HepG2 (cell line): Measurements from ENCODE around the gene C10orf90. TPM values are rescaled to one million over a fixed set of nuclear protein-coding genes. Genes with fewer than 3 reads are reported as not detected.

ENCODE experiments used
- ATAC-seq: fragments of 200-7000 bp; cut with Tn5 transposase; 3 replicates; pipeline ENCODE4 v1.9.1; 2020; ENCODE audit warnings: mild to moderate bottlenecking, moderate library complexity
- BruUV-seq: library from RNA; stranded (reverse); fragments of 400-500 nt; replicated peaks from 2 replicates; lab custom pipeline; 2021; lab: Mats Ljungman, UMichigan
- CTCF ChIA-PET: fragments of 300-600 bp; formaldehyde crosslinking; extraction: SDS; loops from one replicate; lab custom pipeline; 2021; ENCODE audit warnings: low total read pairs, inconsistent platforms, low intra/inter-chr PET ratio; lab: Yijun Ruan, JAX
- POLR2A ChIA-PET: fragments of 350-600 bp; sonication (Branson Sonifier 250); formaldehyde crosslinking; loops from one replicate; lab custom pipeline; 2020; ENCODE audit warnings: antibody characterized with exemption, inconsistent platforms; lab: Yijun Ruan, JAX
- DNase-seq: peaks from one replicate; pipeline ENCODE4 v3.0.0-alpha.2; 2015; ENCODE audit warnings: low spot score
- FAIRE-seq: peaks from 3 replicates; lab custom pipeline; 2011; peaks lifted over from hg19 to GRCh38; lab: Jason Lieb, UNC
- H2AFZ ChIP-seq: one replicate; pipeline ENCODE4 v1.6.1; 2011; ENCODE audit warnings: low read length, inconsistent platforms
- H3K27ac ChIP-seq: fragments of 300-600 bp; 3 replicates; pipeline ENCODE4 v1.8.0; 2011; ENCODE audit warnings: mixed run types, mild to moderate bottlenecking, mixed read lengths, low read length, inconsistent platforms; ENCODE audit not compliant: insufficient read depth; ENCODE audit errors: extremely low read length
- H3K27me3 ChIP-seq, 2 experiments: fragments of 200-600 bp in 1 of 2; 2 replicates in 1 of 2; 3 replicates in 1 of 2; pipeline versions ENCODE4 v1.6.0 to v1.8.0; 2011; ENCODE audit warnings: low read length in 2 of 2, mild to moderate bottlenecking in 2 of 2, moderate library complexity in 2 of 2, inconsistent platforms in 1 of 2; ENCODE audit not compliant: insufficient read depth in 2 of 2, control insufficient read depth in 1 of 2
- H3K36me3 ChIP-seq, 2 experiments: fragments of 200-600 bp in 1 of 2; replicated peaks in 1 of 2; 2 replicates in 1 of 2; 3 replicates in 1 of 2; pipeline versions ENCODE4 v1.5.1 to v1.8.0; 2011; ENCODE audit warnings: low read length in 2 of 2, inconsistent platforms in 1 of 2; ENCODE audit not compliant: insufficient read depth in 2 of 2, control insufficient read depth in 1 of 2
- H3K4me1 ChIP-seq: 2 replicates; pipeline ENCODE4 v1.5.1; 2012; ENCODE audit warnings: low read length, inconsistent platforms; ENCODE audit not compliant: insufficient read depth
- H3K4me2 ChIP-seq: 2 replicates; pipeline ENCODE4 v1.6.0; 2011; ENCODE audit warnings: low read depth, low read length, inconsistent platforms
- H3K4me3 ChIP-seq, 3 experiments: fragments of 200-600 bp in 1 of 3; sonication (generic), shearing (Covaris generic) in 1 of 3; replicated peaks in 1 of 3; 2 replicates each; pipeline ENCODE4 v1.5.1; 2011 to 2016; ENCODE audit warnings: low read length in 3 of 3, inconsistent platforms in 2 of 3, low read depth in 2 of 3, mild to moderate bottlenecking in 2 of 3, control low read depth in 1 of 3, mixed read lengths in 1 of 3; ENCODE audit not compliant: insufficient read depth in 1 of 3
- H3K79me2 ChIP-seq: one replicate; pipeline ENCODE4 v1.6.1; 2011; ENCODE audit warnings: low read length, inconsistent platforms; ENCODE audit not compliant: insufficient read depth
- H3K9ac ChIP-seq: 2 replicates; pipeline ENCODE4 v1.6.0; 2011; ENCODE audit warnings: mild to moderate bottlenecking, low read depth, low read length, inconsistent platforms; ENCODE audit not compliant: insufficient read depth
- H3K9me3 ChIP-seq: 2 replicates; pipeline ENCODE4 v1.5.1; 2012; ENCODE audit warnings: mild to moderate bottlenecking, low read length
- H4K20me1 ChIP-seq: 2 replicates; pipeline ENCODE4 v1.6.0; 2011; ENCODE audit warnings: inconsistent platforms, mild to moderate bottlenecking, low read length, moderate library complexity; ENCODE audit not compliant: insufficient read depth
- CCDC6 ChIP-seq: sonication (generic); formaldehyde crosslinking; IDR thresholded peaks from 2 replicates; pipeline ENCODE4 v1.8.1; 2022; ENCODE audit warnings: mild to moderate bottlenecking, missing genetic modification reagents, moderate library complexity
- FOXA1 ChIP-seq, 2 experiments: fragments of 450-650 bp in 1 of 2; sonication (generic) in 1 of 2; formaldehyde crosslinking in 1 of 2; IDR thresholded peaks; 2 replicates each; pipeline versions ENCODE4 v1.4.0 to v1.6.1; 2016 to 2020; ENCODE audit warnings: missing genetic modification reagents in 1 of 2
- HNRNPK ChIP-seq: fragments of 200-400 bp; formaldehyde crosslinking; IDR thresholded peaks from 2 replicates; pipeline ENCODE4 v1.6.1; 2018; ENCODE audit warnings: low read length, low read depth, moderate library complexity, mild to moderate bottlenecking; ENCODE audit not compliant: poor library complexity, severe bottlenecking
- NR3C1 ChIP-seq: sonication (generic); formaldehyde crosslinking; IDR thresholded peaks from 2 replicates; pipeline ENCODE4 v1.4.0; 2020; ENCODE audit warnings: missing genetic modification reagents
- PTBP1 ChIP-seq: fragments of 200-400 bp; formaldehyde crosslinking; IDR thresholded peaks from 2 replicates; pipeline ENCODE4 v1.6.1; 2018; ENCODE audit warnings: low read length, low read depth; ENCODE audit not compliant: poor library complexity, severe bottlenecking
- SNAPC2 ChIP-seq: sonication (generic); formaldehyde crosslinking; IDR thresholded peaks from 2 replicates; pipeline ENCODE4 v1.8.1; 2022; ENCODE audit warnings: mild to moderate bottlenecking, missing genetic modification reagents
- SUZ12 ChIP-seq: fragments of 150-350 bp; IDR thresholded peaks from 2 replicates; pipeline ENCODE4 v1.6.1; 2014; ENCODE audit warnings: low read depth, low read length
- TBP ChIP-seq: sonication (generic); formaldehyde crosslinking; IDR thresholded peaks from 2 replicates; pipeline ENCODE4 v1.5.0; 2020; ENCODE audit warnings: missing genetic modification reagents
- TBX3 ChIP-seq: fragments of 450-650 bp; IDR thresholded peaks from 2 replicates; pipeline ENCODE4 v1.6.1; 2017; ENCODE audit warnings: antibody characterized with exemption, mild to moderate bottlenecking, inconsistent platforms, borderline replicate concordance
- THAP11 ChIP-seq: IDR thresholded peaks from 2 replicates; pipeline ENCODE4 v1.6.1; 2016; ENCODE audit warnings: missing biosample characterization, missing genetic modification reagents
- ZFP90 ChIP-seq: sonication (generic); formaldehyde crosslinking; IDR thresholded peaks from 2 replicates; pipeline ENCODE4 v1.8.0; 2022; ENCODE audit warnings: missing genetic modification reagents, mild to moderate bottlenecking, inconsistent platforms, borderline replicate concordance
- ZNF7 ChIP-seq: IDR thresholded peaks from 2 replicates; pipeline ENCODE4 v1.6.1; 2016; ENCODE audit warnings: missing biosample characterization, missing genetic modification reagents
- WGBS: methylation state at CpG from one replicate; pipeline ENCODE4 v1.1.6; 2017; ENCODE audit warnings: low lambda C conversion rate; 5-methylcytosine and 5-hydroxymethylcytosine counted together
- in situ Hi-C: cut with HindIII; loops from 2 replicates; pipeline ENCODE4 v1.10.0; 2017; ENCODE audit warnings: low pct_unique_long_range_greater_than_20kb; ENCODE audit not compliant: extremely low pct_ligation_motif_present
- intact Hi-C: fragments of 100-400 bp; cut with micrococcal nuclease; formaldehyde crosslinking; loops from one replicate; pipeline ENCODE4 v1.10.0; 2022; ENCODE audit not compliant: unreplicated experiment
- polyA plus RNA-seq, 8 experiments: library from polyadenylated mRNA; depleted of rRNA in 3 of 8; stranded (reverse) in 7 of 8; unstranded in 1 of 8; fragments of >200 nt; fragmentation: Illumina TruSeq in 4 of 8; extraction: Trizol in 4 of 8; gene quantifications; 2 replicates each; pipeline versions ENCODE4 v1.2.1 to v1.2.3, GENCODE V29; 2011 to 2016; ENCODE audit warnings: low read depth in 4 of 8, missing spikeins in 1 of 8, mixed read lengths in 1 of 8; ENCODE audit not compliant: insufficient read depth in 1 of 8
- total RNA-seq, 5 experiments: library from RNA; depleted of rRNA; stranded (reverse); fragments of >200 nt; fragmentation: Illumina TruSeq; extraction: Trizol; gene quantifications; 2 replicates each; pipeline ENCODE4 v1.2.3, GENCODE V29; 2016; ENCODE audit warnings: low read depth in 1 of 5
- TF ChIP-seq, protein P1 (sequence below): sonication (generic); formaldehyde crosslinking; IDR thresholded peaks from 2 replicates; pipeline ENCODE4 v1.5.1; 2020; ENCODE audit warnings: mild to moderate bottlenecking, moderate library complexity, missing genetic modification reagents
- TF ChIP-seq, protein P2 (sequence below): sonication (generic); formaldehyde crosslinking; IDR thresholded peaks from 2 replicates; pipeline ENCODE4 v1.8.0; 2022; ENCODE audit warnings: mild to moderate bottlenecking, missing genetic modification reagents, moderate library complexity
- TF ChIP-seq, protein P3 (sequence below): sonication (generic); formaldehyde crosslinking; IDR thresholded peaks from 2 replicates; pipeline ENCODE4 v1.8.1; 2023; ENCODE audit warnings: missing genetic modification reagents, mild to moderate bottlenecking, borderline replicate concordance
- TF ChIP-seq, protein P4 (sequence below): sonication (generic); formaldehyde crosslinking; IDR thresholded peaks from 2 replicates; pipeline ENCODE4 v1.4.0; 2020; ENCODE audit warnings: missing genetic modification reagents

Gene C10orf90
- total and polyA plus RNA-seq, 2 of the 13 experiments (the other 11 are each of a cell fraction or from before 2014, with no cell fraction given), result not detected

DNA sequence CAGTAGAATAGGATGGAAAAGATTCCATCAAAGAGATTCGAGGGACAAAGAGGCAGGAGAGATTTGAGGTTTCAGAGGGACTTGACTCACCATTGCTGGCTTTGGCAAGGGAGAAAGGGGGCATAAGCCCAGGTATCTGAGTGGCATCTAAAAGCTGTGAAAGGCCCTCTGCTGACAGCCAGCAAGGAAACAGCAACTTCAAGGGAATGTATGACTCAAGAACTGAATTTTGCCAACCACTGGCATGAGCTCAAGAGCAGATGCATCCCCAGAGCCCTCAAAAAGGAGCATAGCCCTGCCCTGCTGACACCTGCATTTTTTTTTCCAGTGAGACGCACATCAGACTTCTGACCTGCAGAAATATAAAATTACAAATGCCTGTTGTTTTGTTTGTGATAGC lies 262.7 kb downstream of the C10orf90 start:
- intact Hi-C loops, result no loop called here
- no peak for FAIRE-seq
- Histone ChIP-seq H3K4me1 (no peaks in the 10 kb centered on the region), H3K9ac (no peak overlapping the region), H4K20me1 (no peaks in the 10 kb centered on the region), H2AFZ (no peak overlapping the region), H3K79me2 (no peaks in the 10 kb centered on the region), H3K36me3 (no peaks in the 10 kb centered on the region), H3K4me3 (no peak overlapping the region), H3K4me2 (no peak overlapping the region), H3K9me3 (no peaks in the 10 kb centered on the region), H3K27me3 (peaks cover 2 to 10% of the 10 kb centered on the region in 2 experiments; a peak in 4 of 5 replicates), H3K27ac (no peak overlapping the region)
- CTCF ChIA-PET, result no interaction called here
- no peak for TF ChIP-seq THAP11 (CRISPR knock-in tag)
- no peak for TF ChIP-seq NR3C1
- TF ChIP-seq PTBP1, result no peak
- no peak for TF ChIP-seq FOXA1 (IDR thresholded peaks at IDR 0.05)
- no peak for TF ChIP-seq FOXA1 (CRISPR knock-in tag; IDR thresholded peaks at IDR 0.05)
- TF ChIP-seq ZNF7 (CRISPR knock-in tag), result no peak
- TF ChIP-seq, protein P1, sequence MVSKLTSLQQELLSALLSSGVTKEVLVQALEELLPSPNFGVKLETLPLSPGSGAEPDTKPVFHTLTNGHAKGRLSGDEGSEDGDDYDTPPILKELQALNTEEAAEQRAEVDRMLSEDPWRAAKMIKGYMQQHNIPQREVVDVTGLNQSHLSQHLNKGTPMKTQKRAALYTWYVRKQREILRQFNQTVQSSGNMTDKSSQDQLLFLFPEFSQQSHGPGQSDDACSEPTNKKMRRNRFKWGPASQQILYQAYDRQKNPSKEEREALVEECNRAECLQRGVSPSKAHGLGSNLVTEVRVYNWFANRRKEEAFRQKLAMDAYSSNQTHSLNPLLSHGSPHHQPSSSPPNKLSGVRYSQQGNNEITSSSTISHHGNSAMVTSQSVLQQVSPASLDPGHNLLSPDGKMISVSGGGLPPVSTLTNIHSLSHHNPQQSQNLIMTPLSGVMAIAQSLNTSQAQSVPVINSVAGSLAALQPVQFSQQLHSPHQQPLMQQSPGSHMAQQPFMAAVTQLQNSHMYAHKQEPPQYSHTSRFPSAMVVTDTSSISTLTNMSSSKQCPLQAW (CRISPR knock-in tag), result no peak
- 42% methylated on average over 2 of the region's 2 CpGs for WGBS
- no peak for DNase-seq
- POLR2A ChIA-PET, result no interaction called here
- no peak for ATAC-seq
- no TSS peak for BruUV-seq
- in situ Hi-C loops, result no loop called here

DNA sequence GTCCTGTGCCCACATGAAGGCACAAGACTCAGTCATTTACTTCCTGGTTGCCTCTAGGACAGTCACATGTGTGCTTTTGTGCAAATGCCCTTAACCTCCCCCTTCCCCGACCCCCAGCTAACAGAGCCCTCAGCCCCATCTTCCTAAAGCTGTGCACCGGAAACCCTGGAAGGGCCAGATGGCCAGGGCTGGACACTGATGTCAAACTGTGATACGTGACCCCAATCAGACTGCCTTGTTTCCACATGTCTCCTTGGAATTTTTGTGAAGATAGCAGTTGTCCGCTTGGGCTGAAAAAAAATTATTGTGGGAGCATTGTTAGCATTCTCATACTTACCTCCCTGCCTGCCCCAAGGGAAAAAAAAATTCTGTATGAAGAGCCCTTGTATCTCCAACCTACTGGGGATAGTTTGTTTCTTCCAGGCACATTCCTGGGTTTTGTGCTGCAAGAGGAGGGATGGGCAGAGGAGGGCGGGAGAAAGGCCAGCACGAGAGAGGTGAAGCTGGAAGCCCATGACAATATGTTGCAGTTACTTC lies 265.2 kb downstream of the C10orf90 start:
- no peak overlapping the region for H2AFZ ChIP-seq
- POLR2A ChIA-PET, result no interaction called here
- in situ Hi-C loops, result no loop called here
- no peak for TF ChIP-seq CCDC6 (CRISPR knock-in tag)
- TF ChIP-seq TBP, result no peak
- TF ChIP-seq ZFP90 (CRISPR knock-in tag), result no peak
- no peak for TF ChIP-seq SNAPC2
- TF ChIP-seq, protein P2, sequence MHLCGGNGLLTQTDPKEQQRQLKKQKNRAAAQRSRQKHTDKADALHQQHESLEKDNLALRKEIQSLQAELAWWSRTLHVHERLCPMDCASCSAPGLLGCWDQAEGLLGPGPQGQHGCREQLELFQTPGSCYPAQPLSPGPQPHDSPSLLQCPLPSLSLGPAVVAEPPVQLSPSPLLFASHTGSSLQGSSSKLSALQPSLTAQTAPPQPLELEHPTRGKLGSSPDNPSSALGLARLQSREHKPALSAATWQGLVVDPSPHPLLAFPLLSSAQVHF (CRISPR knock-in tag), result no peak
- TF ChIP-seq HNRNPK, result no peak
- no peak for TF ChIP-seq TBX3
- TF ChIP-seq, protein P3, sequence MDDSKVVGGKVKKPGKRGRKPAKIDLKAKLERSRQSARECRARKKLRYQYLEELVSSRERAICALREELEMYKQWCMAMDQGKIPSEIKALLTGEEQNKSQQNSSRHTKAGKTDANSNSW, result no peak
- TF ChIP-seq SUZ12, result no peak
- TF ChIP-seq, protein P4, sequence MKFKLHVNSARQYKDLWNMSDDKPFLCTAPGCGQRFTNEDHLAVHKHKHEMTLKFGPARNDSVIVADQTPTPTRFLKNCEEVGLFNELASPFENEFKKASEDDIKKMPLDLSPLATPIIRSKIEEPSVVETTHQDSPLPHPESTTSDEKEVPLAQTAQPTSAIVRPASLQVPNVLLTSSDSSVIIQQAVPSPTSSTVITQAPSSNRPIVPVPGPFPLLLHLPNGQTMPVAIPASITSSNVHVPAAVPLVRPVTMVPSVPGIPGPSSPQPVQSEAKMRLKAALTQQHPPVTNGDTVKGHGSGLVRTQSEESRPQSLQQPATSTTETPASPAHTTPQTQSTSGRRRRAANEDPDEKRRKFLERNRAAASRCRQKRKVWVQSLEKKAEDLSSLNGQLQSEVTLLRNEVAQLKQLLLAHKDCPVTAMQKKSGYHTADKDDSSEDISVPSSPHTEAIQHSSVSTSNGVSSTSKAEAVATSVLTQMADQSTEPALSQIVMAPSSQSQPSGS (CRISPR knock-in tag), result no peak

More for the DNA sequence above, 265.2 kb downstream of the C10orf90 start:
- H3K4me2 ChIP-seq, result no peak overlapping the region
- no peaks in the 10 kb centered on the region for H3K4me1 ChIP-seq
- ATAC-seq (no peak), FAIRE-seq (no peak), DNase-seq (no peak)
- H3K79me2 ChIP-seq, result no peaks in the 10 kb centered on the region
- CTCF ChIA-PET, result no interaction called here
- intact Hi-C loops, result no loop called here
- H3K9ac ChIP-seq, result no peak overlapping the region
- no peaks in the 10 kb centered on the region for H3K36me3 ChIP-seq
- 13% methylated on average over 6 of the region's 6 CpGs for whole genome bisulfite sequencing
- H3K4me3 ChIP-seq, result no peak overlapping the region
- no peak overlapping the region for H3K27ac ChIP-seq
- H3K27me3 ChIP-seq, result peaks cover 2 to 10% of the 10 kb centered on the region in 2 experiments; a peak in 4 of 5 replicates
- no peaks in the 10 kb centered on the region for H4K20me1 ChIP-seq
- BruUV-seq, result no TSS peak
- no peaks in the 10 kb centered on the region for H3K9me3 ChIP-seq
